HepG2 (cell line): ENCODE results near the gene ANKRD40CL. TPM values are rescaled to one million over a fixed set of nuclear protein-coding genes. Genes with fewer than 3 reads are reported as not detected.
A peak's percentile ranks its signal among the peaks of the same experiment; 100 is the strongest.

Experiments used
- ARID4A ChIP-seq: sonication (generic); formaldehyde crosslinking; IDR thresholded peaks from 2 replicates; pipeline ENCODE4 v1.5.0; 2020; ENCODE audit warnings: mild to moderate bottlenecking, missing genetic modification reagents, borderline replicate concordance
- HNF4G ChIP-seq, 2 experiments: sonication (generic) in 1 of 2; formaldehyde crosslinking in 1 of 2; IDR thresholded peaks; 2 replicates each; pipeline versions ENCODE4 v1.4.0 to v1.6.1; 2011 to 2020; ENCODE audit warnings: borderline replicate concordance in 2 of 2, low read depth in 2 of 2, mild to moderate bottlenecking in 2 of 2, low read length in 1 of 2, missing genetic modification reagents in 1 of 2, moderate library complexity in 1 of 2
- HOMEZ ChIP-seq: IDR thresholded peaks from 2 replicates; pipeline ENCODE4 v1.6.1; 2016; ENCODE audit warnings: low read depth
- MATR3 ChIP-seq: sonication (generic); formaldehyde crosslinking; IDR thresholded peaks from 2 replicates; pipeline ENCODE4 v1.4.0; 2020; ENCODE audit warnings: missing genetic modification reagents
- RBAK ChIP-seq: sonication (generic); formaldehyde crosslinking; IDR thresholded peaks from 2 replicates; pipeline ENCODE4 v1.5.1; 2020; ENCODE audit warnings: mild to moderate bottlenecking, missing genetic modification reagents
- SALL1 ChIP-seq: sonication (generic); formaldehyde crosslinking; IDR thresholded peaks from 2 replicates; pipeline ENCODE4 v1.8.0; 2022; ENCODE audit warnings: mild to moderate bottlenecking, missing genetic modification reagents
- SNAPC4 ChIP-seq: sonication (generic); formaldehyde crosslinking; IDR thresholded peaks from 2 replicates; pipeline ENCODE4 v1.4.0; 2020; ENCODE audit warnings: mild to moderate bottlenecking, missing genetic modification reagents
- ZMYM4 ChIP-seq: sonication (generic); formaldehyde crosslinking; IDR thresholded peaks from 2 replicates; pipeline ENCODE4 v1.8.1; 2023; ENCODE audit warnings: mild to moderate bottlenecking, missing genetic modification reagents
- ZNF12 ChIP-seq: sonication (generic); formaldehyde crosslinking; IDR thresholded peaks from 2 replicates; pipeline ENCODE4 v1.5.0; 2020; ENCODE audit warnings: missing genetic modification reagents
- ZNF691 ChIP-seq: sonication (generic); formaldehyde crosslinking; IDR thresholded peaks from 2 replicates; pipeline ENCODE4 v1.4.0; 2020; ENCODE audit warnings: missing genetic modification reagents, low read depth, mild to moderate bottlenecking, borderline replicate concordance
- ZNF800 ChIP-seq: sonication (generic); formaldehyde crosslinking; IDR thresholded peaks from 2 replicates; pipeline ENCODE4 v1.4.0; 2020; ENCODE audit warnings: missing genetic modification reagents
- polyA plus RNA-seq, 8 experiments: library from polyadenylated mRNA; depleted of rRNA in 3 of 8; stranded (reverse) in 7 of 8; unstranded in 1 of 8; fragments of >200 nt; fragmentation: Illumina TruSeq in 4 of 8; extraction: Trizol in 4 of 8; gene quantifications; 2 replicates each; pipeline versions ENCODE4 v1.2.1 to v1.2.3, GENCODE V29; 2011 to 2016; ENCODE audit warnings: low read depth in 4 of 8, missing spikeins in 1 of 8, mixed read lengths in 1 of 8; ENCODE audit not compliant: insufficient read depth in 1 of 8
- total RNA-seq, 5 experiments: library from RNA; depleted of rRNA; stranded (reverse); fragments of >200 nt; fragmentation: Illumina TruSeq; extraction: Trizol; gene quantifications; 2 replicates each; pipeline ENCODE4 v1.2.3, GENCODE V29; 2016; ENCODE audit warnings: low read depth in 1 of 5

ANKRD40CL gene
- total and polyA plus RNA-seq, 2 of the 13 experiments (the other 11 are each of a cell fraction or from before 2014, with no cell fraction given): 0.03 to 0.11 TPM

GRCh38 chr17:50807675-50808074, 40.4 kb upstream of the ANKRD40CL start (continued):
- peak; percentile 27; the same call in 1 of the 2 replicates for TF ChIP-seq ARID4A (CRISPR knock-in tag)
- TF ChIP-seq SALL1 (CRISPR knock-in tag): peak; percentile 48
- TF ChIP-seq ZNF691 (CRISPR knock-in tag): no peak
- TF ChIP-seq SNAPC4 (CRISPR knock-in tag): no peak
- no peak for TF ChIP-seq MATR3
- no peak for TF ChIP-seq RBAK (CRISPR knock-in tag)
- TF ChIP-seq ZMYM4 (CRISPR knock-in tag): 0 out of 2 replicates have a peak, but pooled peaks have one; percentile 29
- TF ChIP-seq ZNF12: peak; percentile 92
- TF ChIP-seq HNF4G (IDR thresholded peaks at IDR 0.05; ENCODE audit: borderline replicate concordance, low read depth, low read length): peak; percentile 56
- no peak for TF ChIP-seq HNF4G (CRISPR knock-in tag; IDR thresholded peaks at IDR 0.05; ENCODE audit: borderline replicate concordance, low read depth)
- 0 out of 2 replicates have a peak, but pooled peaks have one; percentile 15 for TF ChIP-seq HOMEZ (CRISPR knock-in tag)
- TF ChIP-seq ZNF800 (CRISPR knock-in tag): 0 out of 2 replicates have a peak, but pooled peaks have one; percentile 24
- TF ChIP-seq, all 625 proteins: peak for 18
